Panc1 (cell line): ENCODE measurements around the gene IFT172. TPM values are rescaled to one million over a fixed set of nuclear protein-coding genes. Genes with fewer than 3 reads are reported as not detected.

ENCODE experiments used
- ATAC-seq: fragments of 200-7000 bp; cut with Tn5 transposase; 2 replicates; pipeline ENCODE4 v1.9.1; 2020; ENCODE audit warnings: mild to moderate bottlenecking, moderate library complexity
- BruUV-seq: library from RNA; stranded (reverse); fragments of 400-500 nt; replicated peaks from 2 replicates; lab custom pipeline; 2021; lab: Mats Ljungman, UMichigan
- CTCF ChIA-PET: fragments of 300-600 bp; sonication (Branson Sonifier 250); formaldehyde crosslinking; loops from one replicate; lab custom pipeline; 2022; ENCODE audit warnings: antibody characterized with exemption; lab: Charles Lee
- POLR2A ChIA-PET: fragments of 300-600 bp; sonication (Branson Sonifier 250); formaldehyde crosslinking; loops from one replicate; lab custom pipeline; 2022; ENCODE audit warnings: antibody characterized with exemption; lab: Charles Lee
- DNase-seq: peaks from one replicate; pipeline ENCODE4 v3.0.0-alpha.2; 2010; ENCODE audit warnings: low read depth, low spot score
- H3K27ac ChIP-seq: 2 replicates; pipeline ENCODE4 v1.5.1; 2011; ENCODE audit warnings: mild to moderate bottlenecking, low read length, inconsistent platforms
- H3K27me3 ChIP-seq: fragments of 200-500 bp; sonication (Bioruptor generic); 2 replicates; pipeline ENCODE4 v1.6.0; 2014; ENCODE audit warnings: low read length, inconsistent platforms; ENCODE audit not compliant: control insufficient read depth, insufficient read depth
- H3K36me3 ChIP-seq: fragments of 200-500 bp; sonication (Bioruptor generic); 2 replicates; pipeline ENCODE4 v1.5.1; 2014; ENCODE audit warnings: inconsistent platforms, mild to moderate bottlenecking, low read length, moderate library complexity; ENCODE audit not compliant: control insufficient read depth, insufficient read depth
- H3K4me1 ChIP-seq: 2 replicates; pipeline ENCODE4 v1.5.1; 2011; ENCODE audit warnings: inconsistent platforms, mild to moderate bottlenecking, low read length, moderate library complexity; ENCODE audit not compliant: control insufficient read depth, insufficient read depth
- H3K4me3 ChIP-seq, 2 experiments: 2 replicates each; pipeline ENCODE4 v1.5.1; 2011 to 2012; ENCODE audit warnings: low read depth in 2 of 2, low read length in 2 of 2, mild to moderate bottlenecking in 2 of 2, inconsistent platforms in 1 of 2, moderate library complexity in 1 of 2
- H3K9me3 ChIP-seq: fragments of 200-500 bp; sonication (Bioruptor generic); 2 replicates; pipeline ENCODE4 v1.5.1; 2014; ENCODE audit warnings: low read depth, mild to moderate bottlenecking, inconsistent platforms, low read length, moderate library complexity; ENCODE audit not compliant: control insufficient read depth, insufficient read depth
- POLR2AphosphoS5 ChIP-seq: IDR thresholded peaks from 2 replicates; pipeline ENCODE4 v1.6.1; 2012; ENCODE audit warnings: mild to moderate bottlenecking, low read depth, low read length, moderate library complexity
- SIN3A ChIP-seq: IDR thresholded peaks from 2 replicates; pipeline ENCODE4 v1.6.1; 2012; ENCODE audit warnings: low read depth, mild to moderate bottlenecking, low read length, moderate library complexity, borderline replicate concordance; ENCODE audit not compliant: insufficient read depth
- TCF7L2 ChIP-seq: IDR thresholded peaks from 2 replicates; pipeline ENCODE4 v1.6.1; 2011; ENCODE audit warnings: mild to moderate bottlenecking, low read depth, low read length, inconsistent platforms
- in situ Hi-C: cut with HindIII; loops from 2 replicates; pipeline ENCODE4 v1.10.0; 2016; ENCODE audit warnings: low sequenced_read_pairs, low pct_unique_long_range_greater_than_20kb
- intact Hi-C: fragments of 100-400 bp; cut with micrococcal nuclease; formaldehyde crosslinking; loops from one replicate; pipeline ENCODE4 v1.10.0; 2022; ENCODE audit not compliant: unreplicated experiment
- total RNA-seq: library from RNA; stranded (reverse); gene quantifications from one replicate; pipeline ENCODE4 v1.2.1, GENCODE V29; 2021; ENCODE audit not compliant: unreplicated experiment
- TF ChIP-seq, protein P1 (sequence below): fragments of 450-650 bp; IDR thresholded peaks from 2 replicates; pipeline ENCODE4 v1.5.1; 2017; ENCODE audit warnings: mild to moderate bottlenecking
- TF ChIP-seq, protein P2 (sequence below), 2 experiments: IDR thresholded peaks; 2 replicates each; pipeline ENCODE4 v1.6.1; 2011 to 2012; ENCODE audit warnings: low read depth in 2 of 2, control low read depth in 1 of 2, low read length in 1 of 2, mild to moderate bottlenecking in 1 of 2, moderate library complexity in 1 of 2; ENCODE audit not compliant: insufficient read depth in 1 of 2

IFT172 gene
- total RNA-seq, 1 experiment from 2014 or later, result 16.7 TPM

DNA sequence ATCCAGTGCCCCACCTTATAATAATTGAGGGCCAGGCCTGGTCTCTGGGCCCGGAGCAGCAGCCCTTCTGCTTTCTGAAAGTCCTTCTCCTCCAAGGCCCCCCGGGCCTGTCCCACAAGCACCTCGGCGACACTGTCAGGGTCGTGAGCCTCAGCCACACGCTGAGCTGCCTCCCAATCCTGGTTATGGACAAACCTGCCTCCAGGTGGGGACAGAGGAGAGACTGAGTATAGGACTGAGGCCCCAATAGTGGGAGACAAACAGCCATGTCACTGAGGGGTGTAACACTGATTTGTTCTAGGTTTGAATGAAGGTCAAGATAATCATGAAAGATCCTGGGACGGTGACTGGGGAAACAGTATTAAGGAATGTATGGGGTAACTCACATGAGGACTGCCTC lies 35.6 kb downstream of the IFT172 start:
- ChIA-PET CTCF (no interaction called here), POLR2A (no interaction called here)
- ATAC-seq, result no peak
- TF ChIP-seq, protein P1, sequence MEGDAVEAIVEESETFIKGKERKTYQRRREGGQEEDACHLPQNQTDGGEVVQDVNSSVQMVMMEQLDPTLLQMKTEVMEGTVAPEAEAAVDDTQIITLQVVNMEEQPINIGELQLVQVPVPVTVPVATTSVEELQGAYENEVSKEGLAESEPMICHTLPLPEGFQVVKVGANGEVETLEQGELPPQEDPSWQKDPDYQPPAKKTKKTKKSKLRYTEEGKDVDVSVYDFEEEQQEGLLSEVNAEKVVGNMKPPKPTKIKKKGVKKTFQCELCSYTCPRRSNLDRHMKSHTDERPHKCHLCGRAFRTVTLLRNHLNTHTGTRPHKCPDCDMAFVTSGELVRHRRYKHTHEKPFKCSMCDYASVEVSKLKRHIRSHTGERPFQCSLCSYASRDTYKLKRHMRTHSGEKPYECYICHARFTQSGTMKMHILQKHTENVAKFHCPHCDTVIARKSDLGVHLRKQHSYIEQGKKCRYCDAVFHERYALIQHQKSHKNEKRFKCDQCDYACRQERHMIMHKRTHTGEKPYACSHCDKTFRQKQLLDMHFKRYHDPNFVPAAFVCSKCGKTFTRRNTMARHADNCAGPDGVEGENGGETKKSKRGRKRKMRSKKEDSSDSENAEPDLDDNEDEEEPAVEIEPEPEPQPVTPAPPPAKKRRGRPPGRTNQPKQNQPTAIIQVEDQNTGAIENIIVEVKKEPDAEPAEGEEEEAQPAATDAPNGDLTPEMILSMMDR, result no peak
- TF ChIP-seq TCF7L2 (no peak), SIN3A (no peak), POLR2AphosphoS5 (no peak)
- TF ChIP-seq, protein P2, sequence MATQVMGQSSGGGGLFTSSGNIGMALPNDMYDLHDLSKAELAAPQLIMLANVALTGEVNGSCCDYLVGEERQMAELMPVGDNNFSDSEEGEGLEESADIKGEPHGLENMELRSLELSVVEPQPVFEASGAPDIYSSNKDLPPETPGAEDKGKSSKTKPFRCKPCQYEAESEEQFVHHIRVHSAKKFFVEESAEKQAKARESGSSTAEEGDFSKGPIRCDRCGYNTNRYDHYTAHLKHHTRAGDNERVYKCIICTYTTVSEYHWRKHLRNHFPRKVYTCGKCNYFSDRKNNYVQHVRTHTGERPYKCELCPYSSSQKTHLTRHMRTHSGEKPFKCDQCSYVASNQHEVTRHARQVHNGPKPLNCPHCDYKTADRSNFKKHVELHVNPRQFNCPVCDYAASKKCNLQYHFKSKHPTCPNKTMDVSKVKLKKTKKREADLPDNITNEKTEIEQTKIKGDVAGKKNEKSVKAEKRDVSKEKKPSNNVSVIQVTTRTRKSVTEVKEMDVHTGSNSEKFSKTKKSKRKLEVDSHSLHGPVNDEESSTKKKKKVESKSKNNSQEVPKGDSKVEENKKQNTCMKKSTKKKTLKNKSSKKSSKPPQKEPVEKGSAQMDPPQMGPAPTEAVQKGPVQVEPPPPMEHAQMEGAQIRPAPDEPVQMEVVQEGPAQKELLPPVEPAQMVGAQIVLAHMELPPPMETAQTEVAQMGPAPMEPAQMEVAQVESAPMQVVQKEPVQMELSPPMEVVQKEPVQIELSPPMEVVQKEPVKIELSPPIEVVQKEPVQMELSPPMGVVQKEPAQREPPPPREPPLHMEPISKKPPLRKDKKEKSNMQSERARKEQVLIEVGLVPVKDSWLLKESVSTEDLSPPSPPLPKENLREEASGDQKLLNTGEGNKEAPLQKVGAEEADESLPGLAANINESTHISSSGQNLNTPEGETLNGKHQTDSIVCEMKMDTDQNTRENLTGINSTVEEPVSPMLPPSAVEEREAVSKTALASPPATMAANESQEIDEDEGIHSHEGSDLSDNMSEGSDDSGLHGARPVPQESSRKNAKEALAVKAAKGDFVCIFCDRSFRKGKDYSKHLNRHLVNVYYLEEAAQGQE (IDR thresholded peaks at IDR 0.05; ENCODE audit: insufficient read depth in 1 of 2, low read depth in 2 of 2, low read length in 1 of 2), result no peak
- Histone ChIP-seq H3K9me3 (no peaks in the 10 kb centered on the region), H3K4me1 (no peaks in the 10 kb centered on the region), H3K36me3 (no peaks in the 10 kb centered on the region), H3K4me3 (no peak overlapping the region), H3K27ac (no peak overlapping the region), H3K27me3 (no peaks in the 10 kb centered on the region)
- no peak for DNase-seq
- BruUV-seq, result no TSS peak
- in situ Hi-C loops (no loop called here), intact Hi-C loops (no loop called here)

DNA sequence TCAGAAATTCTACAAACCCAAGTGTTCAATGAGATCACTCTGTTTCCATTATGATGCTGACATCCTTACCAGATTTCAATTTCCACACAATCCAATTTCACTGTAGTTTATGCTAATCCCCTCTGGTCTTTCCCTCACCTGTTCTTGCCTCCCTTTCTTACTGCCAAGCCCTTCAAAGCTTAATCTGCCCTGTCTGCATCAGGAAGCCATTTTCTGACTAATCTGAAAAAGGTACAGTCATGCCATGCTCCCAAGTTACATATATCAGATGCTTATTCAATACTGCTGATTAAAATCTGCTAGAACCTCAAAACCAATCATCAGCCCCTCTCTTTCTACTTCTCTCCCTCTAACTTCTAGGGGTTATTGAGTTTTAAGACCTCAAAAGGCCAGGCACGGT lies 38.4 kb downstream of the IFT172 start:
- no peak overlapping the region for H3K4me3 ChIP-seq
- ChIA-PET CTCF (no interaction called here), POLR2A (no interaction called here)
- TF ChIP-seq SIN3A (no peak), TCF7L2 (no peak), POLR2AphosphoS5 (no peak)
- TF ChIP-seq, protein P2 (IDR thresholded peaks at IDR 0.05; ENCODE audit: insufficient read depth in 1 of 2, low read depth in 2 of 2, low read length in 1 of 2), result no peak
- TF ChIP-seq, protein P1, result no peak
- ATAC-seq, result no peak
- H3K36me3 ChIP-seq, result no peaks in the 10 kb centered on the region
- BruUV-seq, result no TSS peak
- H3K27ac ChIP-seq, result no peak overlapping the region
- H3K4me1 ChIP-seq, result no peaks in the 10 kb centered on the region
- H3K27me3 ChIP-seq, result no peaks in the 10 kb centered on the region
- no peaks in the 10 kb centered on the region for H3K9me3 ChIP-seq
- intact Hi-C loops, result no loop called here
- DNase-seq, result no peak
- in situ Hi-C loops, result no loop called here
